HG03066 (cell line): ENCODE data around the gene SRC.

Experiments
- ATAC-seq: cut with Tn5 transposase; IDR thresholded peaks from one replicate; pipeline ENCODE4 v1.9.1; 2021; ENCODE audit warnings: low read depth; ENCODE audit not compliant: unreplicated experiment

Gene SRC

DNA sequence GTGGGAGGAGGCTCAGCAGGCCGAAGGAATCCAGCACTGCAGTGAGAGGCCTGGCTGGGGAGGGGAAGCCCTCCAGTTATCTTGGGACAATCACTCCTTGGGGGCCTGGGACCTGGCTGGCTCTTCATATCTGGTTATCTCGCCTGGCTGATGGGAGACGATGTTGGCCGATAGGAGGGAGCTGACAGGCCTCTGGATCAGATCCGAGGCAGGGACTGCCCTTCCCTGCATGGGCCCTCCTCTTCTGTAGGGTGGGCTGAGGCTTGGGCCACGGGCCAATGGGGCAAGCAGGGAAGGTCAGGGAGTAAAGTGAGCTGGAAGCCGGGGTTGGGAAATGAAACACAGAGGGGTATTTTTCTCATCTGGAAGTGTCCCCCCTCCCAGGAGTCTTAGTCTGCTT, 31.3 kb upstream of the SRC start:
- no peak for ATAC-seq

DNA sequence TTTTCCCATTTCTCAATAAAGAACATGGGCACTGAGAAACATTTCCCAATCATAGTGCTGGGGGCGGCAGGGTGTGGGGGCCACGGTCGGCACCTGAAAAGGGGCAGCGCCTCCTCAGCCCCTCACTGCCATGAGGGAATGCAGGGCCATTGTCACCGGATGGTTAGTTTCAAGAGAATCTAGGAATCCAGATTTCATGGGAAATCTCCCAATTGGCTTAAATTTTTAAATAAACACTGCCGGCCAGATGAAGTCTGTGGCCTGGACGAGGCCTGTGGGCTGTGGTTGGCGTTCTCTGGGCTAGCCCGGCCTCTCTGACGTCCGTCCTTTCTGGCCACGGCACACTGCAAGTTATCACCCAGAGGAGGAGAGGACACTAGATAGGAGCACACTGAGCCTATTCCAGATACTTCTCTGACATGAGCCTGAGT, 30.9 kb upstream of the SRC start:
- ATAC-seq = no peak

DNA sequence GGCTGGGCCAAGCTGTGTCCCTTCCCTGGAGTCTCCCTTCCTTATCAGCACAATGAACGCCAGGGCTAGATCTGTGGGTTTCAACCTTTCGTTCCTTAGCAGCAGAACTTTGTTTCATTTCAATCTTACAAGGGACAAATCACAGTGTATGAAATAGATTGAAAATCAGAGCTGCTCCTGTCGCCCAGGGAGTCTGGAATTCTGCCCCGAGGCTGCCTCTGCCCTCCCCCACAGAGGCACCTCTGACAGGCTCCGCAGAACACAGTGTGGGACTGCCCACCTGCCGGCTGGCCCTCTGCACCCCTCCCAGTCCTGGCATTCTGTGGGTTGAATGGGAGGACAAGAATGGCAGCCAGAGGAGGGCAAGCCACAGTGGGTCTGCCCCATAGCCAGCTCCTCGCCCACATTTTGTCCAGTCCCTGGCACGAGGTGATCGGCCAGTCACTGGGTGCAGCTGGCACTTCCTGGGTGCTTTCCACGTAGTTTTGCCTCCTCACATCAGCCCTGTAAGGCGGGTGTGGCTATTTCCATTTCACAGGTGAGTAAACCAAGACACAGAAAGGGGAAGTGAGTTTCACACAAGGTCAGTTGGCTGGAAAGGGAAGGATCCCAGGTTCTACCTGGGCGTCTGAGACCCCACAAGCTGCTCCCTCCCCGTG, 30.4 kb upstream of the SRC start:
- peak; percentile 43 for ATAC-seq

DNA sequence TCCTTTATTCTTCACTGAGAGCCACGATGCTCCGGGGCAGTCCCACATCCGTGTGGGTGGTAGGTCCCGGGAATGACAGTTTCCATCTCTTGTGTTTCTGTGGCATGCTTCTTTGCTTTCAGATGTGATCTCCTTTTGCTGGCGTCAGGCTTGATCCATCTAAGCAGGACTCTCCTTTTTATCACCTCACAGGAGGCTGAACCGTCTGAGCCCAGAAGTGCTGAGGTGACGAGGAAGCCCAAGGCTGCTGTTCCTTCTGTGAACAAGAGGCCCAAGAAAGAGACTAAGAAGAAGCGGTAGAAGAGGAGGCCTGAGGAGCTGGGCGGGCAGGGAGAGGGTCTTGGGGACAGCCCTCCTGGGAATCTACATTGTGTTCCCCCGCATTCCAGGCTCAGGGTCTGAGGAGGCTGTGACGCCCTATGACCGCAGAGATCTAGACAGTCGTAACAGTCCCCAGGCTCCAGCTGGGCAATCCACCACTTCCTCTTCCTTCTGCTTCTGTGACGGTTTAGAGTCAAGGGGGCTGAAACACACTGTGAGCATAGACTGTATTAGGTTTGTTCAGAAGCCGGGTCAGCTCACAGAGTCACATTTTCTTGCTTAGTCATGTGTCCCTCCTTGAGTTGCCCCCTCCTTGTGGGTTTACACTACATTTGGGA, 29.7 kb upstream of the SRC start:
- peak; percentile 84 for ATAC-seq

DNA sequence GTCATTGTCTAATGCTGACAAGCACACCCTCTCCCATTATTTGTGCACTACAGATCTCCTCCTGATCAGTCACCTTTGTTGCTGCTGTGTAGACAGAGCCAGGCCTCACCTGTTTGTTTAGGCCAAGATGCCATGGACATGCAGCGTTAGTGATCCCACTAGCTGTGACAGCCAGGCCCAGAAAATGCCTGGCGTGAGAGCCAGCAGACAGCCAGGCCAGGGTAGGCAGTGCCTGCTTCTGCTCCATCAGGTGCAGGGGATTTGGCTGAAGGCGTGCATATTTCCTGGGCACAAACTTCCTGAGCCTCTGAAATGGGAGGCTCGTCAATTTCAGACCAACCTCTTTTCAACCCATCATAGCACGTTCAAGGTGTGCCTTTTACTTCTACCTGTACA, 29.2 kb upstream of the SRC start:
- ATAC-seq = no peak

DNA sequence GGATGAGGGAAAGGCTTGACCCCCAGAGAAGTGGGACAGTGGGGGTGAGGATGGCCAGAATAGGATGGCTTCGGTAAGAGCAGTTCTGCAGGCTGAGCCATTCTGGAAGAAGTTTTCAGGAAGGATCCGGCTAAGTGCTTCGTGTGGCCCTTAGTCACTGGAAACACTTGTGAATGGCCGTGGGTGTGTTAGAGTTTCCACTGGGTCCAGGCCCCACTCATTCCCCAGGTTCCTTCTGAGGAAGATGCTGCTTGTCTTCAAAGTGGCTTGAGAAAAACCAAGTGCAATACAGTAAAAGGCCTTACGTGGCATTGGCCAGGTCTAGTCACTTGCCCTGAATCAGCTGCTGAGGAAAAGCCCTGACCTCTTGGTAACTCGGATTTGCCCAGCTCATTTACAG, 28.6 kb upstream of the SRC start:
- ATAC-seq = no peak

DNA sequence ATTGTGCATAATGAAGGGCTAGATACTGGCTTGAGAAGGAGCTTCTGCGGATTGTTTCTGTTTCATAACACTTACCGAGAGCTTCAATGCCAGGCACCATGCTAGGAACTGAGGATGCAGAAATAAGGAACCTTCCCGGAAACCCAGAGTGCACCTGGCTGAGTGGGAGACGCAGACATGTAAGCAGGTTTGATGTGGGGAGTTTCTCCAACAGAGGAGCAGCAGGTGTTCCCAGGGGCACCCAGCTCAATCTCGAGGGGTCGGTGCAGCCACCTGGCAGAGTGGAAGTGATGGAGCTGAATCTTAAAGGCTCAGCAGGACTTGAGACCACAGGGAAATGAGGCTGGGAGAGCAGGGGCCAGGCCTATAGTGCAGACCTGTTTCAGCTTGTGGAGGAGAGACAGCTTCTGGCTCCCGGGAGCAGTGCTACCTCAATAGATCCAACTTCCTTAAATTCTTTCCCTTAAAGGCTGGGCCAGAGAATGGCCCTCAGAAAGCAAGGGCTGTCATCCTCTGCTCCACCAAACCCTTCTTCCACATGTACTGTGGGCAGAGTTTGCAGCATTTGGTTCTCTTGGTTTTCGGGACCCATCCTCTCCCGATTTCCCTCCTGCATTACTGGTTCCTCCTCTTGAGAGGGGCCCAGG, 27.8 kb upstream of the SRC start:
- no peak for ATAC-seq

DNA sequence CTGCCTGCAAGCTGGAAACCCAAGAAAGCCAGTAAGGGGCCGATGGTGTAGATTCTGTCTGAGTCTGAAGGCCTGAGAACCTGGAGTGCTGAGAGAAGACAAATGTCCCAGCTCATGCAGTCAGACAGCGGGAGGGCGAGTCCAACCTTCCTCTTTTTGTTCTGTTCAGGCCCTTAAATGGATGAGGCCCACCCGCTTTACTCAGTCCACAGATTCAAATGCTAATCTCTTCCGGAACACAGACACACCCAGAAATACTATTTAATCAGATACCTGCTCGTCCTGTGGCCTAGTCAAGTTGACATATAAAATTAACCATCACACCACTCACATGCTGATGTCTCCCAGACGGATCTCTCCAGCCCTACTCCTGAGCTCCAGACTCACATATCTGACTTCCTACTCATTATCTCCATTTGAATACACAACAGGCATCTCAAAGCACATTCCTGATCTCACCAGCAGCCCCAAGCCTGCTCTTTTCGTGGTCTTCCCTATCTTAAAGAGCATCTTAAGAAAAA, 26.7 kb upstream of the SRC start:
- no peak for ATAC-seq

DNA sequence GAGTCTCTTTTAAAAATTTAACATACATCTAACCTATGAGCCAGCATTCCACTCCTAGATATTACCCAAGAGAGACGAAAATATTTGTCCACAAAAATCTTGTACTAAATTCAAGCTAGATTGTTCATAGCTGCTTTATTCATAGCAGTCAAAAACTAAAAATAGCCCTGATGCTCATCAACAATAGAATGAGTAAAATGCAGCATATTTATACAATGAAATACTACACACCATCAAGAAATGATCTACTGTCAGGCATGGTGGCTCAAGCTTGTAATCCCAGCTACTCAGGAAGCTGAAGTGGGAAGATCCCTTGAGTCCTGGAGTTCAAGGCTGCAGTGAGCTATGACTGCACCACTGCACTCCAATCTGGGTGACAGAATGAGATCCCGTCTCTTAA, 22.0 kb upstream of the SRC start:
- ATAC-seq = no peak

DNA sequence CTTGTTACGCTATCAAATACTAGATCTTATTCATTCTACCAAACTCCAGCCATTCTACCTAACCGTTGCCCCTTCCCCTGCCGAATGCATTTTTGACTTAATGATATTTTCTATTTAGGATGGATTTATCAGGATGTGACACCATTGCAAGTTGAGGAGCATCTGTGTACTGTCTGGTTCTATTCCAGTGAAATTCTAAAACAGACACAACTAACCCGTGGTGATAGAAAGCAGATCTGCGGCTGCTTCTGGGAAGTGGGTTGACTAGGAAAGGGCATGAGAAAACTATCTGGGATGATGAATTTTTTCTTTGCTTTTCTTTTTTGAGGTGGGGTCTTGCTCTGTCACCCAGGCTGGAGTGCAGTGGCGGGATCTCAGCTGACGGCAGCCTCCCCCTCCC, 20.7 kb upstream of the SRC start:
- ATAC-seq = no peak

DNA sequence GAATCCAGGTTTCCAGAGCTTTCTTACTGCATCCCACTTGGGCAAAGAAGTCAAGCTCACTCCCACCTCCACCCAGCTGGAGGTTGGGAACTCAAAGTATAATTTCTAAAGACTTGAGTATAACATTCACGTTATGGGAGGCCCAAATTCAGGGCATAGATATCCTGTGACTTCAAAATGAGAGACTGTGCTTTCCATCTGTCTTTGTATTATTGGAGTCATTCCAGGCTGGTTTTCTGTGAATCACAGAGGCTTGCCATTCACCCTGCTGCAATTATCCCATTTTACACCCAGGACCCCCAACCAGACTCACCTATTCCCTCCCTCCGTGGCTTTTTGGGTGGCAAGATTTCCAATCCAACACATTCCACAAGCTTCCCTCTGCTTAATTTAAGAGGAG, 19.3 kb upstream of the SRC start:
- ATAC-seq = no peak

DNA sequence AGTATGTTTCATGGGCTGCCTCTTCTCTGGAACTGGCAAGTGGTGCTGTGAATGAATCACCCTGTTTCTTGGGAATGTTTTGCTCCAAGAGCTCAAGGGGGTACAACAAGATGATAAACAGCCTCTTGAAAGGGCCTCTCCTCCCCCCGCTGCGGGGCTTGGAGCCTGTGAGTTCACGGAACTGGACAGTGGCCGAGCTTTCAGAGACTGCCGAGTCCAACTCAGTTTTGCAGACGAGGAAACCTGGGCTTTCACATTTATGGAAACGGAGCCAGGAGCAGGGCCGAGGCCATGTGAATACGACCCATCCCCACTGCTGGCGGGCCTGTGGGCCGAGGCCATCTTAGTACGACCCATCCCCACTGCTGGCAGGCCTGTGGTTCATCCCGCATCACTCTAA, 18.2 kb upstream of the SRC start:
- ATAC-seq = no peak

DNA sequence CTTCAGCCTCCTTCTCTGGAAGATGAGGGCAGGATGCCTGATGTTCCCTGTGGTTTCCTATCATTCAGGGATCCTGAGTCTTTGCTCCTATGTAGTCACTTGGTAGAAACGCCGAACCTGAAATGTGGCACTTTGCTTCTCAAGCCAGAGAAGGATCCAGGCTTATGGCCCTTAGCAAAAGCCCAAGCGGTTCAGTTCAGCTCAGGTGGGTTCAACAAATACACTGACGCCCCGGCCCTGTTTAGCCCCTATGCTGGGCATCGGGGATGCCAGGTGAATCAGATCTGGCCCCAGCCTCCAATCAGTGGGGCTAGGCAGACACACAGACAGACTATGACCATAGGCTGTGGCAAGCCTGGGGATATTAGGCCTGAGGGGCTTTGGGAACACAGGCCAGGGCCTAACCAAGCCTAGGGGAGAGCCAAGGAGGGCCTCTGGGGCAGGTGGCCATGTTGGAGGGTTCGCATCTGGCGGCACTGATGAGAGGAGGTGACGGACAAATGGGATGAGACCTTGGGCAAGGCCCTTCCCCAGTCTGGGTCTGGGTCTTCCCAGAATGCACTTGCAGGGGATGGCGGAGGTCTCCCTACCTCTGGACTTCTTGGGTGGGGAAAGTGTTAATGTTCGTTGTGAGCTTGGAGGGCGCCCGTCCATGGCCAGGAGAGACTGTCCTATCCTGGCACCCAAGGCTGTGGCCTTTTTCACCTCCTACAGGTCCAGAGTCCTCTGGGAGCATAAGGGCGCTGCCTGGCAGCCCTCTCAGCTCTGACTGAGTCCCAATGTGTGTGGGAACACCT, 17.6 kb upstream of the SRC start:
- no peak for ATAC-seq

DNA sequence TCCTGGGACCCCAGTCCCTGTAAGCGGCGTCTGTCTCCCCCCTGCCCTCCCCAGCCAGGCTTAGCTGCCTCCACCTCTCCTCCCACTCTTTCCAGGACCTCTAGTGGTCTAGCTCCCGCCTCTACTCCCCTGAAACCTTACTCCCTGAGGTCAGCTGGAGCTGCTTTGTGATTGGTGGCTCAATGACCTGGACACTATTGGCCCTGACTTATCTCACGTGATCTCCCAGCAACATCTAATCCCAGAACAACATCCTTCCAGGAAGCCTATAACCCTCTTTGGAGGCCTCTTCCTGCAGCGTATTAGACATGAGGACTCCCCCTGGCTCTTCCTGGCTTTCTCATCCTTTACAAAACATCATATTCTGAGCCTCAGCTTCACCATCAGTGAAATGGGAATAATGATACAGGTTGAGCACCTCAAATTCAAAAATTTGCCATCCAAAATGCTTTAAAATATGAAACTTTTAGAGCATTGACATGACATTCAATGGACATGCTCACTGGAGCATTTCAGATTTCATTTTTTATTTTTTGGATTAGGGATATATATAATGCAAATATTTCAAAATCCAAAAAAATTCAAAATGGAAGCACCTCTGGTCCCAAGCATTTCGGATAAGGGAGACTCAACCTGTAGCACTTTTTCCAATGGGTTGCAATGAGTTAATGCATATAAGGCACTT, 16.3 kb upstream of the SRC start:
- no peak for ATAC-seq

DNA sequence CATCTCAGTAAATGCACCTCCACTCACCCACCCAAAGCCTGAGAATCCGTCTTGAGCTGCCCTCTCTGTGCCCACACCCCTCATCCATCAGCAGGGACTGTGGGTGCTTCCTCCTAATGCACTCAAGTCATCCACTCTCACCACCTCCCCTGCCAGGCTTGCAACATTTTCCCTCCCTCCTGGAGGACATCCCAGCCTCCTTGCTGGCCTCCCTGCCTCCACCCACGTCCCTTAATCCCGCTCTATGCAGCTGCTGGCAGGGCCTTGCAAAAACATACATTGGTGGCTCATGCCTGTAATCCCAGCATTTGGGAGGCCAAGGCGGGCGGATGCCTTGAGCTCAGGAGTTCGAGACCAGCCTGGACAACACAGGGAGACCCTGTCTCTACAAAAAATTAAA, 15.6 kb upstream of the SRC start:
- ATAC-seq = no peak

DNA sequence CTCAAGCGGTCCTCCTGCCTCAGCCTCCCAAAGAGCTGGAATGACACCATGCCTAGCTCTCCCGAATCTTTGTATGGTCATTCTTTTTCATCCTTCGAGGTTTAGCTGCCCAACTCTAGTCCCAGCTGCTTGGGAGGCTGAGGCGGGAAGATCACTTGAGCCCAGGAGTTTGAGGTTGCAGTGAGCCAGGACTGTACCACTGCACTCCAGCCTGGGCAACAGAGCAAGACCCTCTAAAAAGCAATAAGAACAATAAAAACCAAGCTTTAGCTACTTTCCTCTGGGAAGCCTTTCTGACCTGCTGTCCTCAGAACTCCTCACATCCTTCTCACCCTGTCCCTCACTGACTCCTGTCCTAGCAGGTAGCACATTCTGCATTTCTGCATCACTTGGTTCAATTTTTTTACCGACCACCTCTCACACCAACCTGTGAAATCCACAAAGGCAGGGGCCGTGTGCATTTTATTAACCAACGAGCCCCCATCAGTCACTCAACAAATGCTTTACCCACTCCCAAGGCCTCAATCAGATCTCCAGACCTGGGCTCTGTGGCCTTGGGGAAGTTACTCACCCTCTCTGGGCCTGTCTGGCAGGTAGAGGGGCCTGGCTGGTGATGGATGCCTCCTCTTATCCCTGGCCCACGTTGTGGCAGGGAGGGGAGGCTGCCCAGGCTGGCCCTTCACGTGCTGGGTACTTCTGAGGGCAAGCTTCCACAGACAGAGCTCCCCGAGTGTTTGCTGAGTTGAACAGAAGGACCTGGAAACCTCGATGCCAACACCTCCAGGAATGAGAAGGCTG, 14.7 kb upstream of the SRC start:
- no peak for ATAC-seq

DNA sequence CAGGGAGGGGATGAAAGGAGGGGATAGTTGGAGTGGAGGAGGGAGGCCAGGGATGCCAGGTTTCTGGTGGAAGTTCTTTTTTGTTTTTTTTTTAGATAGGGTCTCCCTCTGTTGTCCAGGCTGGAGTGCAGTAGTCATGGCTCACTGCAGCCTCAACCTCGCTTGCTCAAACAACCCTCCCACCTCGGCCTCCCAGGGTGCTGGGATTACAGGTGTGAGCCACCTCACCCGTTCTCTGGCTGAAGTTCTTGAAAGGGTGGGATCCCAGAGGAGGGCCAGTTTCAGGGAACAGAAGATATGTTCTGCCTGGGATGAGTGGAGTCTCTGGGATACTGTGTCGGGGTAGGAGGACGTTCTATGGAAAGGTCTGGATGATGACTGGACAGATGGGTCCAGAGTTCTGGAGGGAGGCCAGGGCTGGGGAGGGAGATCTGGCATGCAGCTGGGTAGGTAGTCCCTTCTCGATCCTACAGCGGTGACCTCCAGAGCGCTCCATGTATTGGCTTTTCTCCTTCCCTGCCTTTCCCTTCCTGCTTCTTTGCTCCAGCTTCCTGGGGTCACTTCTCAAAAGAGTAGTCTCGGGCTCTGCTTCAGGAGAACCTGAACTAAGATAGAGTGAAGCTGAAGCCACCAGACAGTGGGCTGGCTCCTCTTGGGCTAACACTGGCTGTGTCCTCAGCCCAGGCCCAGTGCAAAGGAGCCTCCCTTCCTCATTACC, 12.7 kb upstream of the SRC start:
- no peak for ATAC-seq

DNA sequence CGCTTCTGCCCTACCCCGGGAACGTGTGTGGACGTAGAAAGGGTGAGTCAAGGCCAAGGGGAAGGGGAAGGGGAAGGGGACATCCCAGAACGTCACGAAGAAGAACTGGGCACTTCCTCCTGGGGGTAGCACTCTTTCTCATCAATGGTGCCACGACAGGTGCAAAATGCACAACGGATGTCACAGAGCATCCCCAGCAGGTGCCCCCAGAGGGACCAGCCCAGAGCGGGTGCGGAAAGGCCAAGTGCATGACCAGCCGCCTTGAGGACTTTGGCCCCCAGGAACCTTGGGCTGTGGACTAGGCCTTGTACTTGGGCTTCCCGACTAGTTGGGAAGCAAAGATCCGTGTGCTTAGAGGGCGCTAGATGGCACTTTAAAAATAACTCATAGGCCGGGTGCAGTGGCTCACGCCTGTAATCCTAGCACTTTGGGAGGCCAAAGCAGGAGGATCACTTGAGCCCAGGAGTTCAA, 12.1 kb upstream of the SRC start:
- ATAC-seq = no peak

DNA sequence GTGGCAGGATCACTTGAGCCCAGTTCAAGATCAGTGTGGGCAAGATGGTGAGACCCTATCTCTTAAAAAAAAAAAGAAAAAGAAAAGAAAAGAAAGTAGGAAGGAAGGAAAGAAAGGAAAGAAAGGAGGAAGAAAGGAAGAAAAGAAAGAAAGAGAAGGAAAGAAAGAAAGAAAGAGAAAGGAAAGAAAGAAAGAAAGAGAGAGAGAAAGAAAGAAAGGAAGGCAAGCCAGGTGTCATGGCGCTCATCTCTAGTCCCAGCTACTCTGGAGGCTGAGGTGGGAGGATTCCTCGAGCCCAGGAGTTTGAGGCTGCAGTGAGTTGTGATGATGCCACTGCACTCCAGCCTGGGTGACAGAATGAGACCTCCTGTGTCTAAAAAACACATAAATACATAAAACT, 11.5 kb upstream of the SRC start:
- no peak for ATAC-seq
